IPS DF 6.9 (cell line): ENCODE data around the gene CNTN4.

ENCODE experiments used
- DNase-seq: peaks from one replicate; pipeline ENCODE4 v3.0.0-alpha.2; 2013; ENCODE audit warnings: low read depth, low spot score
- H3K27ac ChIP-seq: one replicate; pipeline ENCODE4 v1.5.1; 2013; ENCODE audit warnings: low read length, control low read depth
- H3K27me3 ChIP-seq: 2 replicates; pipeline ENCODE4 v1.6.1; 2013; ENCODE audit warnings: mild to moderate bottlenecking, low read length; ENCODE audit not compliant: control insufficient read depth, insufficient read depth
- H3K36me3 ChIP-seq: 2 replicates; pipeline ENCODE4 v1.6.1; 2013; ENCODE audit warnings: low read length; ENCODE audit not compliant: control insufficient read depth, insufficient read depth
- H3K4me1 ChIP-seq: 2 replicates; pipeline ENCODE4 v1.6.1; 2013; ENCODE audit warnings: low read length; ENCODE audit not compliant: control insufficient read depth, insufficient read depth
- H3K4me3 ChIP-seq: 2 replicates; pipeline ENCODE4 v1.5.1; 2013; ENCODE audit warnings: mild to moderate bottlenecking, low read length
- H3K9me3 ChIP-seq: 2 replicates; pipeline ENCODE4 v1.6.1; 2013; ENCODE audit warnings: low read length, inconsistent platforms; ENCODE audit not compliant: control insufficient read depth, insufficient read depth
- WGBS: extraction: QIAGEN DNeasy Blood & Tissue Kit; methylation state at CpG from one replicate; pipeline ENCODE4 v1.1.7; 2013; ENCODE audit warnings: mixed read lengths, missing lambda C conversion rate; ENCODE audit not compliant: insufficient read length, insufficient coverage; 5-methylcytosine and 5-hydroxymethylcytosine counted together

The CNTN4 gene

DNA sequence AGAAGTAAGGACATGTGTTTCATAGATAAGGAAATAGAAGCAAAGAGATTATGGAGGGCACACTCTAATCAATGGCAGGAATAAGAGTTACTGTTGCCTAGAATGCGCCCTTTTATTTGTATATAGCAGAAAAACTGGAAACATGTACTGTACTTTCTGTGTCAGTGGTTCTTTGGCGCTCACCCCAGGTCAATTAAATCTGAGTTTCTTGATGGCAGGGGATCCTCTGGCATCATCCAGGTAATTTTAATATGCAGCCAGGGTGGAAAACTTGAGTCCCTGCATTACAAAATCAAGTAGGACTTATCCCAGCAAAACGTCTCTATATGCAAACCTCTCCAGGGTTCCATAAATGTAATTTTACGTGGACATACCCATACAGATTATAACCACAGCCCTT lies 727.4 kb downstream of the CNTN4 start:
- no peak for DNase-seq
- WGBS = no CpG with 5 or more reads among the region's 4 CpGs
- H3K4me1 ChIP-seq = no peaks in the 10 kb centered on the region
- no peaks in the 10 kb centered on the region for H3K9me3 ChIP-seq
- 0 out of 2 replicates have a peak, but pooled peaks cover 1% of the 10 kb centered on the region for H3K27me3 ChIP-seq
- no peak overlapping the region for H3K4me3 ChIP-seq
- no peaks in the 10 kb centered on the region for H3K36me3 ChIP-seq
- H3K27ac ChIP-seq = no peak overlapping the region

GRCh38 chr3:2826453-2826852 lies 727.8 kb downstream of the CNTN4 start:
- H3K27ac ChIP-seq = no peak overlapping the region
- H3K27me3 ChIP-seq = no peaks in the 10 kb centered on the region
- no peaks in the 10 kb centered on the region for H3K4me1 ChIP-seq
- H3K36me3 ChIP-seq = no peaks in the 10 kb centered on the region
- DNase-seq = no peak
- H3K9me3 ChIP-seq = no peaks in the 10 kb centered on the region
- H3K4me3 ChIP-seq = no peak overlapping the region
- no CpG with 5 or more reads among the region's 3 CpGs for WGBS

- no peaks in the 10 kb centered on the region for H3K9me3 ChIP-seq
- no peak overlapping the region for H3K4me3 ChIP-seq
- WGBS = no CpG with 5 or more reads among the region's 6 CpGs
- H3K36me3 ChIP-seq = no peaks in the 10 kb centered on the region
- H3K4me1 ChIP-seq = no peaks in the 10 kb centered on the region
- H3K27me3 ChIP-seq = no peaks in the 10 kb centered on the region
- no peak overlapping the region for H3K27ac ChIP-seq
- no peak for DNase-seq
Observed at GRCh38 chr3:2837239-2837638, 738.6 kb downstream of the CNTN4 start.

GRCh38 chr3:2837910-2838309 lies 739.2 kb downstream of the CNTN4 start:
- no peak for DNase-seq
- H3K27ac ChIP-seq = no peak overlapping the region
- H3K4me1 ChIP-seq = no peaks in the 10 kb centered on the region

DNA sequence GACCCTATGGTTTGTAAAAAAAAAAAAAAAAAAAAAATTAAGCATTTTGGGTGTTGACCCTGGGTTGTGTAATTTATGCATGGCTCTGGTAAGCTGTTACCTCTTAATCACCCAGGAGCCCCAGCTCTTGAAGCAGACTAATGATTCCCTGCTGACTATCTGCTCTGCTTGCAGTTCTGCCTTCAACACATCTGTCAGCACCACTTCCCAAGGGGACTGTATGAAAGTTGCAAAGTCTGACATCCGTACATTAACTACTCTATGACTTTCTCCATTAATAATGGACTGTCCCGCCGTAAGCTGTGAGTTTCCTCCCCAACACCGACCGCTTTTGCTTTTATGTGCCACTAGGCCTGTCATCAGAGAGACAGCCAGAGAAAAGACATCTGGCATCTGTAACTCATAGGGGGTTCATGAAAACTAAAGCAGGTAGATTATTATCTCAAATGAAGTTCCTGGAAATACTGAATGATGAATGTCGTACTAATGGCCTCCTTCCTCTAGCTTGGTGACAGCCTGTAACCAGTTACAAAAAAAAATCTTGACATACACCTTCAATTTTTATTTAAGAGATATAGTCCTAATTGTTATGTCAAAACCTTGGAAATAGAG lies 740.0 kb downstream of the CNTN4 start:
- Histone ChIP-seq H3K4me1 (no peaks in the 10 kb centered on the region), H3K36me3 (no peaks in the 10 kb centered on the region), H3K9me3 (no peaks in the 10 kb centered on the region), H3K27ac (no peak overlapping the region), H3K4me3 (no peak overlapping the region), H3K27me3 (no peaks in the 10 kb centered on the region)
- no CpG with 5 or more reads among the region's 6 CpGs for WGBS
- no peak for DNase-seq

More at GRCh38 chr3:2837910-2838309, 739.2 kb downstream of the CNTN4 start:
- no peaks in the 10 kb centered on the region for H3K27me3 ChIP-seq
- no CpG with 5 or more reads among the region's 4 CpGs for WGBS
- H3K4me3 ChIP-seq = no peak overlapping the region
- H3K36me3 ChIP-seq = no peaks in the 10 kb centered on the region
- H3K9me3 ChIP-seq = no peaks in the 10 kb centered on the region

DNA sequence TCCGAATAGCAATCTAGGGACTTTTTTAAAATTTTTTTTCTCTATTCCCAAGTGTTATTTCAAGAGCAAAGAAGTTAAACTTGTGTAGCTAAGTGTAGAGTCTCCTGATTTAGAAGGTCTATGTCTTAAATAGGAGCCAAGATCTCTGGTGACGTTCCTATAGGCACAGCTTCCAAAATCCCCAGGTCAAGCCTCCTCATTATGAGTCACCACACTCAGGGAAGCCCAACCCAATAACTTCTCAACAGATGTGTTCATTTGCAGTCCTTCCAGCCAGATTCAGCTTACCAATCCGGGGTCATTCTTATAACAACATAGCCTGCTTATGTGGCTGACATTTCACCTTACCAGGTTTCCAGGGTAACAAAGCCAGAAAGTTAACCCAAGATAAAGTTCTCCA lies 741.2 kb downstream of the CNTN4 start:
- no peaks in the 10 kb centered on the region for H3K36me3 ChIP-seq
- no peak overlapping the region for H3K4me3 ChIP-seq
- H3K9me3 ChIP-seq = no peaks in the 10 kb centered on the region
- no peak overlapping the region for H3K27ac ChIP-seq
- no CpG with 5 or more reads among the region's 3 CpGs for WGBS
- no peaks in the 10 kb centered on the region for H3K27me3 ChIP-seq
- no peak for DNase-seq
- no peaks in the 10 kb centered on the region for H3K4me1 ChIP-seq

DNA sequence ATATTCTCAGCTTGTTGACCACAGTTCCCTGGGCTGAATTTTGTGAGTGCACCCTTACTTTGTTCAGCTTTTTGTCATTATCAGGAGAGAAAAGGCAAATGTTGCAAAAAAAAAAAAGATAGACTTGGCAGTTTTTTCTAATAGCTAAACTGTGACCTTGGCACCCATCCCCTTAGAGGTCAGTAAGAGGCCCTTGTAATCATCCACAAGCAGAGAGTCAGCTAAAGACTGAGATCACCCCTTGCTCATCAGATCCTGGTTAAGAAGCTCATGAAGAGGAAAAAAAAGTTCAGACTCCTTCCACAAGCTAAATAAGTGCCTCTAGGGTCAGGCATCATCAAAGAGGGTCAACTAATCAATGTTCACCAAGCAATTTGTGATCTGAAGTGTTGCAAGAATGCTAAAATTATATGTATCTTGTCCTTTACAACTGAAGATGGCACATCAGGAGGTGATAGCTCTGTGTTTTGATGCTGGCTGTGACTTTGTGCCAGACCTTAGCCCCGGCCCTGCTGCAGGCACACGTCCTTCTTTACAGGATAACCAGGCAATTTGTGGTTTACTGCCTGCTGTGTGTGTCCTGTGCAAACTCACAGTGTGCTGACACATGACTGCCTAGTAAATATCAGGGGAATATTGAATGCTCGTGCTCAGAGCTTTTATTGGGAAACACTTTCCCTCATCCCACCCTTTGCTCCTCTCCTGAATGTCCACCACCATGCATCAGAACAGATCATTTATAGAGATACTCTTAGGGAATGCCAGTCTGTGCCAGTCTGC lies 748.6 kb downstream of the CNTN4 start:
- no peaks in the 10 kb centered on the region for H3K27me3 ChIP-seq

GRCh38 chr3:2849092-2849491 lies 750.4 kb downstream of the CNTN4 start:
- H3K27me3 ChIP-seq = no peaks in the 10 kb centered on the region
- no peak for DNase-seq

More for the DNA sequence above, 748.6 kb downstream of the CNTN4 start:
- no peaks in the 10 kb centered on the region for H3K36me3 ChIP-seq
- no peak for DNase-seq
- no peaks in the 10 kb centered on the region for H3K4me1 ChIP-seq
- no peak overlapping the region for H3K27ac ChIP-seq
- no peak overlapping the region for H3K4me3 ChIP-seq
- H3K9me3 ChIP-seq = no peaks in the 10 kb centered on the region
- no CpG with 5 or more reads among the region's 3 CpGs for WGBS

GRCh38 chr3:2850701-2851100 lies 752.0 kb downstream of the CNTN4 start:
- WGBS = no CpG with 5 or more reads among the region's 2 CpGs
- no peaks in the 10 kb centered on the region for H3K4me1 ChIP-seq
- H3K4me3 ChIP-seq = no peak overlapping the region
- no peaks in the 10 kb centered on the region for H3K9me3 ChIP-seq
- no peaks in the 10 kb centered on the region for H3K36me3 ChIP-seq
- H3K27me3 ChIP-seq = no peaks in the 10 kb centered on the region
- no peak overlapping the region for H3K27ac ChIP-seq
- DNase-seq = no peak

More at GRCh38 chr3:2849092-2849491, 750.4 kb downstream of the CNTN4 start:
- Histone ChIP-seq H3K9me3 (no peaks in the 10 kb centered on the region), H3K36me3 (no peaks in the 10 kb centered on the region), H3K4me1 (no peaks in the 10 kb centered on the region), H3K4me3 (no peak overlapping the region), H3K27ac (no peak overlapping the region)

DNA sequence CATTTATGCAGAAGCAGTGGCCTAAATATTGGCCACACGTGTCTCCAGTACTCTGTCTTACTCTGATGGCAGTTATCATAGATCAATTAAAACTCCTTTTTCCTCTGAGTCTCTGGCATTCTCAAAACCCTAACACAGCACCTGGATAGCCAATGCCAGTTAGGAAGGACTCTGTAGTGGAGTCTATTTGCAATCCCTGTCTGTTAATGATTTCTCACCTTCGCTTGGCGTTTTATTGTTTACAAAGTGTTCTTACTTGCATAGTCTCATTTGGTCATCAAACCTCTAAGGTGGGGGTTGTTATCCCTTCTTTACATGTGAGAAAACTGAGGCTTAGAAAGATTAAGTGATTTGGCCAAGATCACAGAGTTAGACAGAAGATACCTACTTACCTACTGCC lies 752.7 kb downstream of the CNTN4 start:
- no CpG with 5 or more reads among the region's 3 CpGs for WGBS
- Histone ChIP-seq H3K4me1 (no peaks in the 10 kb centered on the region), H3K36me3 (no peaks in the 10 kb centered on the region), H3K9me3 (no peaks in the 10 kb centered on the region), H3K27ac (no peak overlapping the region), H3K4me3 (no peak overlapping the region), H3K27me3 (no peaks in the 10 kb centered on the region)
- DNase-seq = no peak

DNA sequence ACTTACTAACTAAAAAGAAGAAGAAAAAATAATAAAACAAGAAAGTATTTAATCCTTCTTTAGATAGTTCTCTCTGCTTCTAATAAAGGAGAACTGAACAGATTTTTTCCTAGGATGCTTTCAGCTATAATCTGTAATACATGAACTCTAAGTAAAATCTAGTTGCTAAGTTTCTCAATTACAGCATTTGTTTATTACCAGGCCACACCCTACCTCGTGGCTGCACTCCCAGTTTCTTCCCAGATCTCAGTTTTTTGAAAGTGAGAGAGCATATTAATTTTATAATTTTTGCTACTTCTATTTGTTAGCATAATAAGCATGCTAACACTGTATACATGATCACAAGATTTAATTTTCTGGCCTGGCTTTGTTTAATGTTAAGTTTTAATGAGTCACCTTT lies 753.2 kb downstream of the CNTN4 start:
- no peak overlapping the region for H3K27ac ChIP-seq
- DNase-seq = no peak
- H3K27me3 ChIP-seq = no peaks in the 10 kb centered on the region
- no peaks in the 10 kb centered on the region for H3K36me3 ChIP-seq
- H3K9me3 ChIP-seq = no peaks in the 10 kb centered on the region
- H3K4me3 ChIP-seq = no peak overlapping the region
- no CpG with 5 or more reads among the region's 1 CpG for WGBS
- H3K4me1 ChIP-seq = no peaks in the 10 kb centered on the region
